Measurements from ENCODE around the gene TGFBR3.

DNA sequence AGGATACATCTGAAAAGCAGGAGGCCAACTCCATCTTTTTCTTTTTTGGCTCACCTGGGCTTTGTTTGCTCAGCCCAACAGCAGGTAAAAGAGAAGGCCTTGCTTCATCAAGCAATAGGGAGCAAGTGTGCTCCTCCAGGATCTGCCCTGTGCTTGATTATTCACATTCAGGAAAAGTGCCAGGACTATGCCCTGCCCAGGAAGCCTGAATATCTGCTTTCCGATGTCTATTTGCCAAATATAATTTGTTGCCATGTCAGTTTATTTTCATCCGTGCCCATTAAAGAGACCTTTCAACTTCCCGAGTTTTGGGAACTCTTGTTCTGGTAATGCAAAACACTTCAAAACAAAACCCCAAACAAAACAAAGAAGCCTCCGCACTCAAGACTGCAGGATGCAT, 200.0 kb downstream of the TGFBR3 start:
- TF ChIP-seq EZH2phosphoT487 (IDR thresholded peaks at IDR 0.05; ENCODE audit: low read depth): no peak
- TF ChIP-seq, protein P1, sequence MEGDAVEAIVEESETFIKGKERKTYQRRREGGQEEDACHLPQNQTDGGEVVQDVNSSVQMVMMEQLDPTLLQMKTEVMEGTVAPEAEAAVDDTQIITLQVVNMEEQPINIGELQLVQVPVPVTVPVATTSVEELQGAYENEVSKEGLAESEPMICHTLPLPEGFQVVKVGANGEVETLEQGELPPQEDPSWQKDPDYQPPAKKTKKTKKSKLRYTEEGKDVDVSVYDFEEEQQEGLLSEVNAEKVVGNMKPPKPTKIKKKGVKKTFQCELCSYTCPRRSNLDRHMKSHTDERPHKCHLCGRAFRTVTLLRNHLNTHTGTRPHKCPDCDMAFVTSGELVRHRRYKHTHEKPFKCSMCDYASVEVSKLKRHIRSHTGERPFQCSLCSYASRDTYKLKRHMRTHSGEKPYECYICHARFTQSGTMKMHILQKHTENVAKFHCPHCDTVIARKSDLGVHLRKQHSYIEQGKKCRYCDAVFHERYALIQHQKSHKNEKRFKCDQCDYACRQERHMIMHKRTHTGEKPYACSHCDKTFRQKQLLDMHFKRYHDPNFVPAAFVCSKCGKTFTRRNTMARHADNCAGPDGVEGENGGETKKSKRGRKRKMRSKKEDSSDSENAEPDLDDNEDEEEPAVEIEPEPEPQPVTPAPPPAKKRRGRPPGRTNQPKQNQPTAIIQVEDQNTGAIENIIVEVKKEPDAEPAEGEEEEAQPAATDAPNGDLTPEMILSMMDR (IDR thresholded peaks at IDR 0.05; ENCODE audit: low read depth, low read length): no peak

Data from OCI-LY3 (cell line).